Right lobe of liver (tissue), 6 donors: Measurements from ENCODE around the gene ARF3. TPM values are rescaled to one million over a fixed set of nuclear protein-coding genes. Genes with fewer than 3 reads are reported as not detected.

Experiments used
- ATAC-seq, 4 donors: fragments of 200-7000 bp; cut with Tn5 transposase; one replicate each; pipeline ENCODE4 v1.9.1; 2020; ENCODE audit warnings: mild to moderate bottlenecking in 4 of 4, moderate library complexity in 4 of 4
- DNase-seq, 3 donors: peaks; one replicate each; pipeline ENCODE4 v3.0.0-alpha.2; 2020
- H3K27ac ChIP-seq, 3 donors: fragments of 200-600 bp; one replicate each; pipeline ENCODE4 v1.8.0; 2022
- H3K27me3 ChIP-seq, 2 donors: fragments of 200-600 bp; one replicate each; pipeline ENCODE4 v1.8.0; 2022
- H3K36me3 ChIP-seq, 4 donors: fragments of 200-600 bp; sonication (generic) in 1 of 4; one replicate each; pipeline versions ENCODE4 v1.5.1 to v1.8.0; 2017 to 2022; ENCODE audit warnings: control low read depth in 1 of 4
- H3K4me1 ChIP-seq, 4 donors: fragments of 200-600 bp; sonication (generic) in 1 of 4; one replicate each; pipeline versions ENCODE4 v1.5.1 to v1.8.0; 2017 to 2022; ENCODE audit warnings: control low read depth in 1 of 4
- H3K4me3 ChIP-seq, 3 donors: fragments of 200-600 bp; one replicate each; pipeline ENCODE4 v1.8.0; 2022
- H3K9me3 ChIP-seq, 4 donors: fragments of 200-600 bp; sonication (generic) in 1 of 4; one replicate each; pipeline versions ENCODE4 v1.5.1 to v1.8.0; 2017 to 2022; ENCODE audit warnings: control low read depth in 1 of 4
- POLR2A ChIP-seq: fragments of 450-650 bp; IDR thresholded peaks from one replicate; pipeline ENCODE4 v1.6.1; 2017; ENCODE audit warnings: antibody characterized with exemption, mild to moderate bottlenecking
- WGBS: methylation state at CpG from one replicate; pipeline ENCODE4 v1.1.6; 2018; ENCODE audit warnings: low coverage, low lambda C conversion rate; ENCODE audit not compliant: insufficient coverage; ENCODE audit errors: missing lambda C conversion rate; 5-methylcytosine and 5-hydroxymethylcytosine counted together
- intact Hi-C, 2 donors: fragments of 100-400 bp; cut with DNase I; formaldehyde crosslinking; loops; one replicate each; pipeline versions ENCODE4 v1.11.2 to v1.14.1; 2022
- total RNA-seq, 6 experiments: library from RNA; depleted of rRNA in 2 of 6; stranded (reverse); fragments of >200 nt in 2 of 6; fragmentation: NEBNext Ultra II Directional in 3 of 6; extraction: Animal tissue kit (Norgen Biotek cat#: 25700) in 3 of 6; gene quantifications; one replicate each; pipeline versions ENCODE4 v1.1.0 to v1.2.4, GENCODE V29; 2016 to 2023
- TF ChIP-seq, protein P1 (sequence below), 4 donors: fragments of 200-600 bp in 3 of 4; fragments of 450-650 bp in 1 of 4; IDR thresholded peaks; one replicate each; pipeline versions ENCODE4 v1.5.1 to v1.8.0; 2016 to 2022; ENCODE audit warnings: antibody characterized with exemption in 4 of 4, mild to moderate bottlenecking in 2 of 4
- donor health status: DM: no; HTN: yes; CAD: no.
- donor health status: DM: no; HTN: no; CAD: no.
- donor health status: DM: no; HTN: no; CAD: no.
- donor health status: DM: no; HTN: yes; CAD: no.
- donor health status: DM: no; HTN: yes; CAD: no.

Gene ARF3
- total RNA-seq, 6 experiments from 2014 or later = 30.9 to 50.7 (median 47.2) TPM

DNA sequence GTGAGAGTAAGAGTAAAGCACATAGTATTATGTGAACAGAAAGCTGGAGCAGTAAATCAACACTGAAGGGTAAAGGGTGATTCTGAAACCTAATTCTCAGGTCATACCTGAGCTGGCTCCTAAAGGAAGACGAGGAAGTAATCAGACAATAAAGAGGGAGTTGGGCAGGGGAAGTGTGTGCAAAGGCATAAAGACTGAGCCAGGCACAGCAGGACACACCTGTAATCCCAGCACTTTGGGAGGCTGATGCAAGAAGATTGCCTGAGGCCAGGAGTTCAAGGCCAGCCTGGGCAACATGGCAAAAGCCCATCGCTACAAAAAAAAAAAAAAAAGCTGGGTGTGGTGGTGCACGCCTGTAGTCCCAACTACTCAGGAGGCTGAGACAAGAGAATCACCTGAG is 9.6 kb downstream of the ARF3 start:
- H3K9me3 ChIP-seq = no peaks in the 10 kb centered on the region
- no peak for DNase-seq
- H3K27ac ChIP-seq = no peak overlapping the region
- no peaks in the 10 kb centered on the region for H3K4me1 ChIP-seq
- WGBS = 60% methylated on average over 2 of the region's 3 CpGs
- intact Hi-C loops = no loop called here
- TF ChIP-seq, protein P1, sequence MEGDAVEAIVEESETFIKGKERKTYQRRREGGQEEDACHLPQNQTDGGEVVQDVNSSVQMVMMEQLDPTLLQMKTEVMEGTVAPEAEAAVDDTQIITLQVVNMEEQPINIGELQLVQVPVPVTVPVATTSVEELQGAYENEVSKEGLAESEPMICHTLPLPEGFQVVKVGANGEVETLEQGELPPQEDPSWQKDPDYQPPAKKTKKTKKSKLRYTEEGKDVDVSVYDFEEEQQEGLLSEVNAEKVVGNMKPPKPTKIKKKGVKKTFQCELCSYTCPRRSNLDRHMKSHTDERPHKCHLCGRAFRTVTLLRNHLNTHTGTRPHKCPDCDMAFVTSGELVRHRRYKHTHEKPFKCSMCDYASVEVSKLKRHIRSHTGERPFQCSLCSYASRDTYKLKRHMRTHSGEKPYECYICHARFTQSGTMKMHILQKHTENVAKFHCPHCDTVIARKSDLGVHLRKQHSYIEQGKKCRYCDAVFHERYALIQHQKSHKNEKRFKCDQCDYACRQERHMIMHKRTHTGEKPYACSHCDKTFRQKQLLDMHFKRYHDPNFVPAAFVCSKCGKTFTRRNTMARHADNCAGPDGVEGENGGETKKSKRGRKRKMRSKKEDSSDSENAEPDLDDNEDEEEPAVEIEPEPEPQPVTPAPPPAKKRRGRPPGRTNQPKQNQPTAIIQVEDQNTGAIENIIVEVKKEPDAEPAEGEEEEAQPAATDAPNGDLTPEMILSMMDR (IDR thresholded peaks at IDR 0.05) = no peak
- no peak for TF ChIP-seq POLR2A
- no peaks in the 10 kb centered on the region for H3K27me3 ChIP-seq
- H3K36me3 ChIP-seq = peaks cover 0 to 2% (median 0%) of the 10 kb centered on the region in 4 donors
- no peak for ATAC-seq
- no peak overlapping the region for H3K4me3 ChIP-seq

DNA sequence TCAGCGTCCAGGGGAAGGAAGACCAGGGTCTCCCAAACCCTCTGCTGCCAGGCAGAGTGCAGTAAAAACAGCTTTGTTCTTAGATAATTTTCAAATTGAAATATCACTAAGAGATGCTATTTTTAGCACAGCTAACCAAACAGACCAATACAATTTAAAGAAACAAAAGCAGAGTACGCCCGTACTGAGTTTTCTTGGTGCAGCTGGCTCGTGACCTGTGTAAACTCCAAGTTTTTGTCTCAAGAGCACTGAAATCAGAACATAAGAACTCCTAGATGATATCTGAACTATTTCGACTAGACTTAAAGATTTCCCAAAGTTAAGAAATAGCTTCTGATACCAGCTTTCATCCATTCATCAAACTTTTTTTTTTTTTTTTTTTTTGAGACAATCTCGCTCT is 10.3 kb downstream of the ARF3 start:
- Histone ChIP-seq H3K9me3 (no peaks in the 10 kb centered on the region), H3K27me3 (no peaks in the 10 kb centered on the region), H3K27ac (no peak overlapping the region), H3K4me1 (no peaks in the 10 kb centered on the region), H3K4me3 (no peak overlapping the region), H3K36me3 (no peaks in the 10 kb centered on the region)
- intact Hi-C loops = no loop called here
- ATAC-seq = no peak
- TF ChIP-seq, protein P1 (IDR thresholded peaks at IDR 0.05) = no peak
- no peak for TF ChIP-seq POLR2A
- no peak for DNase-seq
- 84% methylated on average over 5 of the region's 6 CpGs for WGBS

DNA sequence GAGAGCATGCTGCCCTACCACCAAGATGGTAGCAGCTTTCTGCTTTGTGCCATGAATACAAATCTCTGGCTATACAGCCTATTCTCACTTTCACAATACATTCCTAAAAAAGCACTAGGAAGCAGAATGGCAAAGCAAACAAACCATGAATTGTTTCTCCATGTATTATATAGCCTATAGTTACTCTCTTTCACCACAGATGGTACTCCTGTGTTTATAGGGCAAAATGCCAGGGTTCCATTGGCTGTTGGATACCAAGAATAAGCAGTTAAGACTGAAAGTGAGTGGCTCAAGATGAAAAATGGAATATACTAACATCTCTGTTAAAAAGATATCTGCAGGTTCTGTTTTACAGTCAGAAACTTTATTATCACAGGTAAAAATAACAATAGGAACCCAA is 11.1 kb downstream of the ARF3 start:
- TF ChIP-seq POLR2A = no peak
- TF ChIP-seq, protein P1 (IDR thresholded peaks at IDR 0.05) = no peak

DNA sequence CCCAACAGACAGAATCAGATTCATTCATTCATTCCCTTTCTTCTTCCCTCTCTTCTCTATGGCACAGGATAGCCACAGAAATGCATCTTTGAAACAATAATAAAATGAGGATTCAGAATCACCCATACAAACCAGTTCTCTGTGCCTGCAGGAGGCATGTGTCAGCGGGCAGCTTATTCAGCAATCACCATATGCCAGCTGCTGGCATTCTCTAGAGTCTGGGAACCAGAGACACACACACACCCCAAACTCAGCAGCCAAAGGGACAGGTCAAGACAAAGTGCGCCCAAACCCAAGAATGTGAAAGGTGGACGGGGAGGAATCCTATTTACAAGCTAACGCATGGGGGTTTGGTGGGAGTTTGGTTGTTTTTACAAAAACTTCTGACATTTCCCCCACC is 14.1 kb downstream of the ARF3 start:
- no peak for ATAC-seq
- H3K27ac ChIP-seq = no peak overlapping the region
- WGBS = 81% methylated on average over 3 of the region's 4 CpGs
- no peaks in the 10 kb centered on the region for H3K4me1 ChIP-seq
- TF ChIP-seq, protein P1 (IDR thresholded peaks at IDR 0.05) = no peak
- no peak for TF ChIP-seq POLR2A
- H3K4me3 ChIP-seq = no peak overlapping the region
- no peak for DNase-seq
- H3K9me3 ChIP-seq = no peaks in the 10 kb centered on the region
- H3K36me3 ChIP-seq = peaks cover 0 to 24% (median 8%) of the 10 kb centered on the region in 4 donors
- intact Hi-C loops = no loop called here
- no peaks in the 10 kb centered on the region for H3K27me3 ChIP-seq

More for the DNA sequence above, 11.1 kb downstream of the ARF3 start:
- no peaks in the 10 kb centered on the region for H3K36me3 ChIP-seq
- no peaks in the 10 kb centered on the region for H3K9me3 ChIP-seq
- no peak overlapping the region for H3K4me3 ChIP-seq
- ATAC-seq (no peak), DNase-seq (no peak)
- no peaks in the 10 kb centered on the region for H3K27me3 ChIP-seq
- intact Hi-C loops = no loop called here
- H3K27ac ChIP-seq = no peak overlapping the region
- no peaks in the 10 kb centered on the region for H3K4me1 ChIP-seq

DNA sequence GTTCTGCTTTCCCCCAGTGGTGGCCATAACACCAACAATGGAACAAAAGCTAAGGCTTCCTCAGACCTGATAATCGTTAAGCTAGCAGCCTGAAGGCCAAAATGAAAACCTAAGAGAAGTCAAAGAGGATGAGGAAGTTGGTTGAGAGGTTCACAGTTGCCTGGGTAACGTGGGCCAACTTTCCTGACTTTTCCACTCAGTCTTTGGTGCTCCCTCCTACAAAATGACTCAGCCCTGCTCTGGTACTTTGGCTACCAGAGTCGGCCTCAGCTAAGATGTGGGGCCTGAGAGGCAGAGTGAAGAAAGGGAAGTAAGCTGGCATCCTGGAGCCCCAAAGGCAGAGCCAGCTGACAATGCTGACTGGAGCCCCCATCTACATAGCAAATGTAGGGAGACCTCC is 17.1 kb downstream of the ARF3 start:
- WGBS = 75% methylated on average over 3 of the region's 3 CpGs
- ATAC-seq (no peak), DNase-seq (no peak)
- no peaks in the 10 kb centered on the region for H3K9me3 ChIP-seq
- H3K4me1 ChIP-seq = peaks cover 0 to 1% (median 0%) of the 10 kb centered on the region in 4 donors
- intact Hi-C loops = no loop called here
- peaks cover 0 to 24% (median 8%) of the 10 kb centered on the region in 4 donors for H3K36me3 ChIP-seq
- H3K27ac ChIP-seq = no peak overlapping the region
- no peak overlapping the region for H3K4me3 ChIP-seq
- no peaks in the 10 kb centered on the region for H3K27me3 ChIP-seq
- TF ChIP-seq, protein P1 (IDR thresholded peaks at IDR 0.05) = no peak
- no peak for TF ChIP-seq POLR2A
